Iris pigment epithelial cell (primary cell): ENCODE results near the gene MOXD1.

Source experiments
- DNase-seq: peaks from one replicate; pipeline ENCODE4 v3.0.0-alpha.2; 2011; ENCODE audit warnings: low read depth

The MOXD1 gene

DNA sequence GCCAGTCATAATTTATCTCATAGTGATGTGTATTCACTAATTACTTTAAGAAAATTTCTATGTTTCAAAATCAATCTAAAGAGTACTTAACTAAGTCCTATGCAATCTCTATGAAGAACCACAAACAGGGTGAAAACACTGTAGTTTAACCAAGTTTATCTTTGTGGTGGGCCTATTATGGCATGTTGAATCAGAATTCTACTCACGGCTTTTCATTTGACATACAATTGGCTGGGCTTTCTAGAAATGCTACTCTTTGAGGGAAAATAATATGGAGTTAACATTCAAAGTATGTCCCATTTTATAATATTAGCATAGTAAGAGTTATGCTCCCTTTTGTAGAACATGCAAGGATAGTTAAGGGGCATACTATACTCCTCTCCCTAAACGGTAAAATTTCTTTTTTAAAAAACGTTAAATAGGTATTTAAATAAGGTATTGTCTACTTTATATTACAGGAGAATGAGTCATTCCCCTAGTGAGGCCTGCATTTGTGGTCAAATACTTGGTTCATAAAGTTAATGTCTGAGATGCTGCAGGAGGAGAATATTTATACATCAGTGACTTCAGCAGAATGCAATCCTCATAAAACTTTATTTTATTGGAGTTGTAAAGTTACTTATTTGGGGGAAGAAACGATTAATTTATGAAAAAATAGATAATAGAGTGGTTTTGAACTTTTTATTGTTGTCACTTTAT, 1.8 kb downstream of the MOXD1 start:
- DNase-seq: peak; percentile 73

DNA sequence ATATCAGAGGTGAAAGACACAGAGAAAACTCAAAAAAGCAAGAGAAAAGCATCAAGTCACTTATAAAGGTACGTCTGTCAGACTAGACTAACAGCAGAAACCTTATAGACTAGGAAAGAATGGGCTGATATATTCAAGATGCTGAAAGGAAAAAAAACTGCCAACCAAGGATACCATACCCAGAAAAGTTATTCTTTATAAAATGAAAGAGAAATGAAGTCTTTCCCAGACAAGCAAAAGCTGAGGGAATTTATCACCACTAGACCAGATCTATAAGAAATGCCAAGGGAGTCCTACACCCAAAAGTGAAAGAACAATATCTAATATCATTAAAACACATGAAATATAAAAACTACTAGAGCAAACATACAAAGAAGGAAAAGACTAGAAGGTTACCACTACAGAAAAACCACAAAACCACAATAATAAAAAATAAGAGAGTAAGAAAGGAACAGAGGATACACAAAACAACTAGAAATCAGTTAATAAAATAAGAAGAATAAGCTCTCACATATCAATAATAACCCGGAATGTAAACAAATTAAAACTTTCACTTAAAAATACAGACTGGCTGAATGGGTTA, 6.2 kb downstream of the MOXD1 start:
- no peak for DNase-seq

DNA sequence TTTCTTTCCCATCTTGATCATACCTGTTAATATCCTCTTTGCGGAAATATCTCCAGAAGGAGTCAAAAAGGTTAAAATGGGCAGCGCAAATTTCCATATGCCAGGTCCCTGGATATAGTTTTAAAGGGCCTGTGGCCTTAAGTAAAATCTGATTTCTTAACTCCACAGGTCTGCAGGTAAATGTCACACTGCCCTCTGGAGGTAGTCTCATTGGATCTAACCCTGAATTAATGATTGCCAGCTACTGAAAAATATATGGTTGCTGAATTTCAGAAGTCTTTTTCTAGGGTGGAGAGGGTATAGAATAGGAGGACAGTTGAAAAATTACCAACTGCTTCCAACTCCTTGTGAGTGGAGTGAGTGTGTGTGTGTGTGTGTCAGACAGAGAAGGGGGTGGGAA, 8.5 kb downstream of the MOXD1 start:
- DNase-seq: peak; percentile 27

DNA sequence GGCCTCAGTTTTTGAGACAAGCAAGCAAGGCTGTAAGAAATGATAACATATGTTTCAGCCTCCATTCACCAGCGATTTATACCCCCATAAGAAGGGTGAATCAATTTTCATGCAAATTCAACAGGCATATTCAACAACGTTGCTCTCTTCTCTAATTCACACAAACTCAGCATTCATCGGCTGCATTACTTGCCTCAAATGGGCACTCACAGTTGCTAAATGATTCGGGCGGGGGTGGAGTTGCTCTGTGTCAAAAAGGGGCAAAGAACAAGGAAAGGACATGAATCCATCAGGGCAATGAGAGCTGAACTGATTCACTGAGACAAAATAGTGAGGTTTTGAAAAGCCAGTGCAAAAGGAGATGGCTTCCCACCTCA, 9.0 kb downstream of the MOXD1 start:
- DNase-seq: no peak

DNA sequence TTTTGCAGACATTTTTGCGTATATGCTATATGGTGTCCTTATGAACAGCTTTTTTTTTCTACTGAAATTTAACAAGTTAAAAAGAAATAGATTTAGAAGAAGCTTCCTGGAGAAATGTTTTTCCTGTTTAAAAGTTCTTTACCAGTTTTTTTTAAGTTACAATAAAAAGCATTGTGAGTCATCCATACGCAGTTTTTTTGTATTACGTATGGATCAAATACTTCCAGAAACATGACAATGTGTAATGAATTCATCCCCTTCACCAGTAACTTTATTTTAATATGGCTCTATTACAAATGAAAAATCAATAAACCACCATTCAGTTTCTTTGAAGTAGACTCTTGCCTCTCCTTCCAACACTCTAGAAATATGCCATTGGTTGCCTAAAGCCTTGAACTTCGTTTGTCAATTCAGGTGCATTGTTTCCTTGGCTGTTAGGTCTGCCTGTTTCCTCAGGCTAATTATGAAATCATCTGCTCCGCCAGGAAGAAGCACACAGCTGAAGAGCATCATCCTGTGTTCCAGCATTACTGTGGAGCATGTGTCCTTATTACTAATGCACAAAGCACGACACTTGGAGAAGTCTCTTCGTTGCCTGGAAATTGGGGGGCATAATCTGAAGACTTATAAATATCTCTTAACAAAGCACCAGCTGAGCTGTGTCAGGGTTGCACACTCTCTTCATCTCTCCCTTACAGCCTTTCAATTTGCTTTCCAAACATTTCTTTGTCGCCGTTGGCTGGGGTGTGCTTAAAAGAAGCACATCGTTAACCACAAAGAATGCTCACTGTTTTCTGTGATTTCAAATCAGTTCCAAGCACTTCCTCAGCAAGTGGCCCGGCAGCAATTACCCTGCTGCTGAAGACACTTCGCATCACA, 9.6 kb downstream of the MOXD1 start:
- peak; percentile 79 for DNase-seq

DNA sequence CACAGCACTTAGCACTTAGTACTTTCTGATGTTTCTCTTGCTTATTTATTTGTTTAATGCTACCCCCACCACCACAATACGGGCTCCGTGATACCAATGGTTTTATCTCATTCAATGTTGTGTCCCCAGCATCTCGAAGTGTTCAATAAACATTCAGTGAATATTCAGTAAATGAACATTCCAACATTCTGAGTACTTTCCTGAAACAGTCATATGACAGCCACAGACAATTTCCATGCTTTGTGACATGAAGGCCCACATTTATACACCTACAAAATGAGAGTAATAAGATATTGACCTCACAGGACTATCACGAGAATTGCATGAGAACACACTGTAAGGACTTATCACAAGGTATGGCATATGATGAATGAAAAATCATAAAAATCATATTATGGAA, 10.8 kb downstream of the MOXD1 start:
- DNase-seq: no peak

DNA sequence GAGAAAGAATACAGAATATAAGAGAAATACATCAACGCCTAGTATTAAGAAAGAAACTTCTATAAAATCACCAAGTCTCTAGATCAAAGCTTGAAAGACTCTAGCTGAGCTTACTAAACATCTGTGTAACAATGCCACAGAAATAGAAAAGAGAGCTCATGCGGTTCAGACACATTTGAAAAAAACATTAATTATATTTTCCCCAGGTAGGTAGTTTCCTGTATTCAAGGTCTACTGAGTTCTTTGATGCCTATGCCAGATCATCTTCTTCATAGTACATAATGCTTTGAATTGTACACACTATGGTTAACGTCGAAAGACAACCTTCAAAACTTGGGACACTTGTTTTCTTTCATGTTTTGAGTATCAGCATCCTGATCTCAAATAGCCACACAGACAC, 11.3 kb downstream of the MOXD1 start:
- no peak for DNase-seq

DNA sequence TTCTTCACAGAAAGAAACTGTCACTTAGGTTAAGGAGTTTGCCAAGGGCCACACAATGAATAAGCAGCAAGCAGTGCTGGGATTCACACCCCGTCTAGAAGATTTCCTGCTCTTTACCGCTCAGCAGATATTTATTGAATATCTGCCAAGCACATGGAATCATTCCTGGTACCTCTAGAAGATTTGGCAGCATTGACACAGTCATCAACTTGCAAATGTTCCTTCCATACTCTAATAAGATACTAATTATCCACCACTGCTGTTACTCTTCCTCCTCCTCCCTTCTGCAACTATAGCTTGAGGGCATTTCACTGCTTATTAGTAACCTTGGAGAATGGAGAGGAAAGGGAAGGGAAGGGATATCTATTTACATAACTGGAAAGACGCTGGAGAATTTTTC, 13.0 kb downstream of the MOXD1 start:
- no peak for DNase-seq

DNA sequence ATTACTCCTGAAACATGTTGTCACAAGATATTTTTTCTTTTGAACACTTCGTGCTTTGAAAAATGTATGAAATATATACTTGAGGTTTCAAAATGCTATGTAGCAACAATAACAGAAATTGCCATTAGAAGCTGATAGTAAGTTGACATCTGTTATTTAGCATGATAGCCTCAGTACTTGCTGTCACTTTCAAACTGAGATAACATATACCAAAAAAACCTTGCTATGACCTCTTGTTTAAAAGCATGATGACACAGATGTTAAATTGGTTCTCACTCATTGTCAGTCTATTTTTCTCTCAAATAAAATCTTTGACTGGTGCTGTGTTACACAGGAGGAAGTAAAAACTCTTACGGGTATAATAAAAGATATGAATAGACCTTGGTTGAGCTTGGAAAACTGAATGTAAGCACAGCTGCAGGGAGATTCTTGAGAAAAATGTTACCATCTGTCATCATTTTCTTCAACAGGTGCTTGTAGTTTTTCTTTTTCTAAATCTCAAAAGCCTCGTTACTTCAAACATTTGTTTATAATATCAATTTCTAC, 18.6 kb downstream of the MOXD1 start:
- no peak for DNase-seq

DNA sequence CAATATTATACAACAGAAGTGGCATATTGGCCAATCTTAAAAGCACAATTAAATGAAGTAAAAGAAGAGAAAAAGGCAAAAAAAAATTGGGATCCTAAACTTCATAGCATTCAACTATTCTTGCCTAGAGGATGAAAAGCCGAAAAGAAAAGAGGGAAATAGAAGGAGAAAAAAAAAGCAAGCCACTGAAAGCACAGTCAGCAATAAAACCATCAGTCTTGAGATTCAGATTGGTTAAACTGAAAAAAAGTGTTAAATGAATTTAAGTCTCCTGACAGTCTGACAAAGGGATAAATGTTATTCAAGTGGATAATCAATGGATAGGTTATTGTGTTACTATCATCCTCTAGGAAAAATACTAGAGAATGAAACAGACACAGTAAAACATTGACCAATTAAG, 19.9 kb downstream of the MOXD1 start:
- no peak for DNase-seq

DNA sequence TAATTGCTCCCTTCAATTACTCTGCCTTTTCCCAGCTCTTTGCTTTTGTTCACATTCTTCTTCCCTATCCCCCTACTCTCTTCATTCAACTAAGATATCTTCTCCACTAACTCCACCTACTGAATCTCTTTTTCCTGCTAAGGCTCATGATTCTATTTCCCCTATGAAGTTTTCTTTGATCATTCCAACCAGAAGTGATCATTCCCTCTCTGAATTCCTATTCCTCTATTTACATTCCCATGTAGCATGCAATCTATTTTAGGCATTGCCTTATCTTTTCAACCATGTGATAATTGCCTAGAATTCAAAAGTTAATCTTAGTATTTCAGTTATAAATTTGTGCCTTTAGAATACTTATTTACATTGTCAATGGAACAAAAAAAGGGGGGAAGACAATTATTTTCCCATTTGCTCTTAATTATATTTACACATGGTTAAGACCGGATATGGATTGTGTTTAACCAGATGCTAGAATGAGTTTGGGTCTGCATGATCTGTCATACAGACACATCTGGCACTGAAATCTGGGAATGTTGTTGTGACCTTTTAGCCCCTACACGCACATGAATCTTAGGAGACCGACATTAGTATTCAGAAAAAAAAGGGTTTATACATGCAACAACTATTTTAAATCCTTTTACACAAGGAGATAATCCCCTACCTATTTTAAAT, 20.8 kb downstream of the MOXD1 start:
- no peak for DNase-seq

DNA sequence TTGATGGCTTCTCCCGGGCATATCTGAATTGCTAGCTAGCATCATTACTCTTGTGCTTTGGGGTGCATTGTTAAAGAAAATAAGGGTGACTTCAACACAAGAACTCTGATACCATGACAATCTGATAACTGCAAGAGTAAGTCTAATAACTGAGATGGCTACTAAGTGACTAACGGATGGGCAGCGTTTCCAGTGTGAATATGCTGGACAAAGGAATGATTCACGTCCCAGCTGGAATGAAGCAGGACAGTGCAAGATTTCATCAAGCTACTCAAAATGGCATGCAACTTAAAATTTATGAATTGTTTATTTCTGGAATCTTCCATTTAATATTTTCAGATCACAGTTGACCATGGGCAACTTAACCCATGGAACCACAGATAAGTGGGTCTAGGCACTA, 31.7 kb downstream of the MOXD1 start:
- peak; percentile 68 for DNase-seq

DNA sequence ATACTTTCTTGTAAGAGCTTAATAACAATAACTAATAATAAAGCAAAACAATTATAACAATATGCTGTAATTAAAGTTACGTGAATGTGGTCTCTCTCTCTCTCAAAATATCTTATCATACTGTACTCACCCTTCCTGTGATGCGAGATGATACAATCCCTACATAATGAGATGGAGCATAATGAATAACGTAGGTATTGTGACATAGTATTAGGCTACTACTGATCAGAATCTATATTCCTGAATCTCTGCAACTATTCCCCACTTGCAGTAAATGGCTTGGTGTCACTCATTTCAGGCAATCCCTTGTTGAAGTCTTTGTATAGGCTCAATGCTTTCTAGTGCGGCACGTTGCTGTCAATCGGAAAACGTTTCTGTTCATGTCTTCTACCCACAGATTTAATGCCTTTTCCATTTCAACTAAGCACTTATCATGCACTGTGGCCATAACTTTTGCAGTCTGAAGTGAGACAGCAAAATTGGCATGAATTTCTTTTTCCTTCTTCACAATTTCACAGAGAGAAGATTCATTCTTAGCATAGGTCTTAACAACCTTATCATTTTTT, 32.3 kb downstream of the MOXD1 start:
- DNase-seq: no peak

DNA sequence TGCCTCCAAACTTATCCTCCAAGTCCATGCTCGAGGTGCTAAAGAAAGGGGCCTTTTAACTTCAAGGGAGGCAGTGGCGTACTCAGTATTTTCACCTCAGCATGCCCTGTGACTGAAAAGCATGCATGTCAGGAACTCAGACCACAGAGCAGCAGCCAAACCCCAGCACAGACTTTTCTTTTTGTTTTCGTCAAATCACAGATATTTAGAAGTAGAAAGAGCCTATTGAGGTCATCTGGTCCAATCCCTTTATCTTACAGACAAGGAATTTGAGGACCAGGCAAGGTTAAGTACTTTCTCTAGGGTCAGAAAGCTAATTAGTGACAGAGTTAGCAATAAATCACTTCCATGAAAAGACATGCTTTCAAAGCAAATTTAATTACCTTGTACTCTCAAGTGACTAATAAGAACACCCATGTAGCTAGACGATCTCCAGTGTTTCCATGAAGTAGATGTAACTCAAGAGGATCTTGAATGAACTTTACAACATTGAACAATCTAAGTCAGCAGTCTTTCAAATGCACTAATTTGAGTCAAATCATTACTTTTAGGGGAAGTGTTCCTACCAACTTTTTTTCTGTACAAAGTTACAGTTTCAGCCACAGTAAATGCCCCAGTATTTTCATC, 35.9 kb downstream of the MOXD1 start:
- DNase-seq: peak; percentile 23

DNA sequence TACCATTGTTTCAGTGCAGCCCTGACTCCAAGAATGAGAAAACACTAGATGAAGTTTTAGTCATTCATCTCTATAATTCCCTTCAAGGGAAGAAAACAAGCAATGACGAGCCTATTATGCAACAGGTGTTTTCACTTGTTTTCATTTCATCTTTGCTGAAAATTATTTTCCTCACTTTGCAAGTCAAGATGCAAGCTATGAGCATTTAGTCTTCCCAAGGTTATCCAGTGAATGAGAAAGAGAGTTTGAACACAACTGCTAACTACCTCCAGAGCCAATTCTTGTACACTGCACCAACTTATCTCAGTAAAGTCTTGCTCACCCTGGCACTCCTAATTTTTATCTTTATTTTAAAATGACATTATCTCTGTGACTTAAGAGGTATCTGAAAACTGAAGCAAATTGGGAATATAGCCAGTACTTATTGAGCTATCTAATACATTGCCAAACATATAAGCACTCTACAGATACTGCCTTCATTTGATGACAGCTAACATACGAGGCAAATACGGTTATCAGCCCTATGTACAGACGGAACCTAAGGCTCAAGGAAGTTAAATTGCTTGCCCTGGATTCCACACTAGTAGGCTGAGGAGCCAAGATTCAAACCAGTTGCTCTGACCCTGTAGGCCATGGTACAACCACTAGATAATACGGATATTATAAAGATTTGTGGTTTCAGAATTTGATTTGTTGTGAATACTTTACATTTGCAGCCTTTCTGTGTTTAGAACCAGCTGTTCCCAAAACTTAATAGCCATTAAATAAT, 36.8 kb downstream of the MOXD1 start:
- DNase-seq: no peak

DNA sequence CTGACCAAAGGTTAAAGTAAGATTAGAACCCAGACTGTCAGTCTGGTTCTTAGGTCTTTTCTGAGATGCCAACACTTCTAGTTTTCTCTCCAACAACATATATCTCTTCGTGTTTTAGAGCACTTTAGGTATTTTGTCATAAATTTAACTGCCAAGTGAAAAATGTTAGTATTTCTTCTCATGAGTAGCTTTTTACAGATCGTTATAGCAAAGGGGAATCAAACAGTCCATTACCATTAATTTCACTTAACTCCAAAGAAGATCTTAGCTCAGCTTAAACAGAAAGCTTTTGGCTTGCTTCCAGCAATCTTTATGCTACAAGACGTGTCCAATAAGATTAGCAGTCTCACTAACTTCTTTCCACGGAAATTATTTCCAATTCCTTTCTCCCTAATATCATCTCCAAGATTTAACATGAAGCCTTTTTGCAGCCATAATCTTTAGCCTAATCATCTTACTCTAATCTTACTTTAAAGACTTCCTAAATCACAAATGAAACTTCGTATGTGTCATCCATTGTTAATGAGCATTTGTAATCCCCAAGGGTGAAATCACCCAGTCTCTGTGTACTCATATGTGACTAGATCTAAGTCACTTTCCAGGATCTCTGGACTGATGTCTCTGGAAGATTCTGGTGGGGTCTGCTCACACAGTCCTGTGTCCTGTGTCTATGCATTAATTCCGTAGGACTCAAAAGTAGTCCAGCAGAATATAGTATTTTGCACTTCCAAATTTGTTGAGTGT, 38.7 kb downstream of the MOXD1 start:
- DNase-seq: no peak

DNA sequence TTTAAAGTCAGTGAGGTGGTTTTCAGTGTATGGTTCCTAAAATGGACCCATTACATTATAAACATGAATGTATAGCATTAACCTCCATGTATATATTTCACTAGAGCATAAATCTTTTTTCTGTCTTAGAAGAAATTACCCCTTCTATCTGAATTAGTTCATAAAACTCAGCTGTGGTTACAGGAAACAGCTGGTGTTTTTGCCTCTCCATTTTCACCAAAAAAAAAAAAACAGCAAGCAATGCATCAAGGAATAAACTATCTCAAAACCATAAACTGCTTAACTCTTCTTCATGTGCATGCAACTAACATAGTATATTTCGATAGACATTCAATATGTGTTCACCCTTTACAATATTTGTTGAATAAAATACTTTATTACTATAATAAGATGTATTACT, 40.2 kb downstream of the MOXD1 start:
- no peak for DNase-seq

DNA sequence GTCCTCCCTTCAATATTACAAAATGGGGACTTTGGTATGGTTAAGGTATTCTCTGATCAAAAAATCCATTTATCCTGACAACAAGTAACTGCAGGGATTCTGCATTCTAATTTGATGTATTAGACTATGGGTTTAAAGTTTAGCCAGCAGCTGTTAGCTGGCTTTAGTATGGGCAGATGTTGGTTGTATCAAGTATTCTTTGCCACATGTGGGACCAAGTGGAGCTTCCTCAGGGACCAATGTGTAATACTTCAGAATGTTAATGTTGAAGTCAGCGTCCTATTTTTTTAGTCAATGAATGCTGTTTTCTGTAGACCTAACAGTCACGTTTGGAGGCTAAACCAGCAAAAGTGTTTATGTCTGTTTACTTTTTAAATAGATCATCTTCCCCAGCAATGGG, 41.4 kb downstream of the MOXD1 start:
- DNase-seq: no peak

DNA sequence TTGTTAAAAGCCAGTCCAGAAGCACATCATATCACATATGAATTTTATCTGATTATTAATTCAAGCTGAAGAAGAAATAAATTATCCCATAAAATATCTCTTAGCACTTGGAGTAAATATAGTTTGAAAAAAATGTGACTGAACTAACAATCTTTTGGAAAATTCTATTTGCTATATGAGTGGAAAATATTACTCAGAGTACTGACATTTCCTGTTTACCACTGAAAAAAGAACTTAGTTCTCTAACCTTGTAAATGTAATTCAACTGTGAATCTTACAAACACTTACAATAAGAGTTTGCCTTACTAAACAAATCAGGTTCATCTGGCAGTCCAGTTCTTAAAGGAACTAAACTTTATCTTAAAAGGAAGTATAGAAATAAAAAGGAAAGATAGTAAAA, 44.2 kb downstream of the MOXD1 start:
- peak; percentile 78 for DNase-seq

DNA sequence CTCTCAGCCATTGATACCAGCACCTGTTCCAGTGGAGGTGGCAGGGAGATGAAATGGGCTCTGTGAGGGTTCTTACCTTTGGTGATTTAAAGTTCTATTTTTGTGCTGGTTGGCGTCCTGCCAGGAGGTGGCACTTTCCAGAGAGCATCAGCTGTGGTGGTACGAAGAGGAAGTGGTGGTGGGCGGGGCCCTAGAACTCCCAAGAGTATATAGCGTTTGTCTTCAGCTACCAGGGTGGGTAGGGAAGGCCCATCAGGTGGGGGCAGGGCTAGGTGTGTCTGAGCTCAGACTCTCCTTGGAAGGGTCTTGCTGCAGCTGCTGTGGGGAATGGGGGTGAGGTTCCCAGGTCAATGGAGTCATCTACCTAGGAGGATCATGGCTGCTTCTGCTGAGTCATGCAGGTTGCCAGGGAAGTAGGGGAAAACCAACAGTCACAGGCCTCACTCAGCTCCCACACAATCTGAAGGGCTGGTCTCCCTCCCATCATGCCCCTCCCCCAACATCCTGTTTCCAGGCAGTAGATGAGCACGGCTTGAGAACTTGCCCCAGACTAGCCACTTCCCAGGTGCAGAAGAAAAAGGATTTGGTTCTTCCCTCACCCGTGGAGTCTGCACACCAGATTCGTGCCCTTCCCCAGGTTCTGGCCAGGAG, 46.6 kb downstream of the MOXD1 start:
- peak; percentile 45 for DNase-seq
